GM23338 (cell line): ENCODE measurements around the gene FBXW12. TPM values are rescaled to one million over a fixed set of nuclear protein-coding genes. Genes with fewer than 3 reads are reported as not detected.
A peak's percentile ranks its signal among the peaks of the same experiment; 100 is the strongest.

ENCODE experiments used
- ATAC-seq: fragments of 200-7000 bp; cut with Tn5 transposase; 3 replicates; pipeline ENCODE4 v1.9.1; 2020
- DNase-seq: peaks from one replicate; pipeline ENCODE4 v3.0.0-alpha.2; 2015; ENCODE audit warnings: low spot score
- H2AFZ ChIP-seq: fragments of 200-600 bp; sonication (generic); 2 replicates; pipeline ENCODE4 v1.8.0; 2016; ENCODE audit warnings: antibody characterized with exemption, mild to moderate bottlenecking, moderate library complexity
- H3F3A ChIP-seq: fragments of 200-600 bp; sonication (generic); replicated peaks from 2 replicates; pipeline ENCODE4 v1.8.0; 2017; ENCODE audit warnings: antibody characterized with exemption, mixed run types, low read depth
- H3K27ac ChIP-seq: fragments of 200-600 bp; sonication (generic); 2 replicates; pipeline ENCODE4 v1.6.1; 2016; ENCODE audit warnings: low read depth
- H3K27me3 ChIP-seq: fragments of 200-600 bp; sonication (generic); 2 replicates; pipeline ENCODE4 v1.8.0; 2016; ENCODE audit warnings: mild to moderate bottlenecking, mixed run types, moderate library complexity; ENCODE audit not compliant: insufficient read depth
- H3K36me3 ChIP-seq: fragments of 200-600 bp; sonication (generic); 2 replicates; pipeline ENCODE4 v1.8.0; 2016; ENCODE audit warnings: mild to moderate bottlenecking; ENCODE audit not compliant: insufficient read depth
- H3K4me1 ChIP-seq: fragments of 200-600 bp; sonication (generic); 2 replicates; pipeline ENCODE4 v1.8.0; 2016; ENCODE audit warnings: mild to moderate bottlenecking, moderate library complexity; ENCODE audit not compliant: insufficient read depth
- H3K4me2 ChIP-seq: fragments of 200-600 bp; sonication (generic); 2 replicates; pipeline ENCODE4 v1.7.1; 2017; ENCODE audit warnings: mixed run types
- H3K4me3 ChIP-seq: fragments of 200-600 bp; sonication (generic); 2 replicates; pipeline ENCODE4 v1.6.1; 2016; ENCODE audit warnings: mixed run types
- H3K79me2 ChIP-seq: fragments of 200-600 bp; sonication (generic); replicated peaks from 2 replicates; pipeline ENCODE4 v1.8.0; 2017; ENCODE audit warnings: mild to moderate bottlenecking; ENCODE audit not compliant: insufficient read depth
- H3K9me2 ChIP-seq: fragments of 200-600 bp; sonication (generic); 2 replicates; pipeline ENCODE4 v1.8.0; 2017; ENCODE audit not compliant: insufficient read depth
- H4K20me1 ChIP-seq: fragments of 200-600 bp; sonication (generic); replicated peaks from 2 replicates; pipeline ENCODE4 v1.8.0; 2017; ENCODE audit warnings: mild to moderate bottlenecking; ENCODE audit not compliant: insufficient read depth
- H3K27ac Mint-ChIP-seq: 2 replicates; pipeline ENCODE4 v1.8.0; 2020; ENCODE audit warnings: inconsistent platforms, mild to moderate bottlenecking, moderate library complexity, mixed read lengths
- H3K27me3 Mint-ChIP-seq: 3 replicates; pipeline ENCODE4 v1.8.0; 2022; ENCODE audit warnings: low read depth, mild to moderate bottlenecking, moderate library complexity, mixed read lengths, inconsistent platforms; ENCODE audit not compliant: insufficient read depth, poor library complexity
- H3K36me3 Mint-ChIP-seq: 3 replicates; pipeline ENCODE4 v1.8.0; 2021; ENCODE audit warnings: low read depth, mild to moderate bottlenecking, inconsistent platforms, moderate library complexity, mixed read lengths
- H3K4me1 Mint-ChIP-seq: 3 replicates; pipeline ENCODE4 v1.8.0; 2020; ENCODE audit warnings: mild to moderate bottlenecking, inconsistent platforms, mixed read lengths
- H3K4me3 Mint-ChIP-seq: 3 replicates; pipeline ENCODE4 v1.8.0; 2021; ENCODE audit warnings: moderate library complexity, mild to moderate bottlenecking, inconsistent platforms, mixed read lengths
- H3K9me3 Mint-ChIP-seq: 3 replicates; pipeline ENCODE4 v1.8.0; 2020; ENCODE audit warnings: moderate library complexity, mild to moderate bottlenecking, inconsistent platforms, mixed read lengths
- CTCF ChIP-seq, 2 experiments: fragments of 200-600 bp in 1 of 2; sonication (generic) in 1 of 2; conservative IDR thresholded peaks; 2 replicates each; pipeline versions ENCODE4 v1.5.1 to v1.6.1; 2016 to 2017; ENCODE audit warnings: antibody characterized with exemption in 2 of 2, low read depth in 2 of 2, mild to moderate bottlenecking in 2 of 2, moderate library complexity in 1 of 2
- EZH2 ChIP-seq: fragments of 200-600 bp; sonication (generic); IDR thresholded peaks from one replicate; pipeline ENCODE4 v1.8.0; 2017; ENCODE audit warnings: antibody characterized with exemption, mild to moderate bottlenecking, low read depth; ENCODE audit not compliant: unreplicated experiment
- JUNB ChIP-seq: IDR thresholded peaks from one replicate; pipeline ENCODE4 v1.6.1; 2016; ENCODE audit warnings: antibody characterized with exemption; ENCODE audit not compliant: unreplicated experiment
- NANOG ChIP-seq: IDR thresholded peaks from 2 replicates; pipeline ENCODE4 v1.6.1; 2016; ENCODE audit warnings: antibody characterized with exemption, borderline replicate concordance
- POLR2AphosphoS5 ChIP-seq: IDR thresholded peaks from 2 replicates; pipeline ENCODE4 v1.6.1; 2016; ENCODE audit warnings: antibody characterized with exemption, low read depth
- REST ChIP-seq: IDR thresholded peaks from one replicate; pipeline ENCODE4 v1.6.1; 2018; ENCODE audit warnings: antibody characterized with exemption; ENCODE audit not compliant: unreplicated experiment
- ZNF331 ChIP-seq: fragments of 250-450 bp; sonication (Bioruptor Pico); IDR thresholded peaks from 2 replicates; pipeline ENCODE4 v1.5.0; 2020; ENCODE audit warnings: low read depth, mild to moderate bottlenecking, moderate library complexity
- polyA plus RNA-seq: library from polyadenylated mRNA; unstranded; fragments of >200 nt; fragmentation: Nextera tagmentation; extraction: Ambion mirVana; gene quantifications from 2 replicates; pipeline ENCODE4 v1.2.1, GENCODE V29; 2016
- total RNA-seq: library from RNA; depleted of rRNA; stranded (reverse); fragments of >200 nt; shearing (Covaris generic); gene quantifications from 2 replicates; pipeline ENCODE4 v1.2.3, GENCODE V29; 2014

FBXW12 gene
- total and polyA plus RNA-seq, 2 experiments from 2014 or later, result 0.73 TPM; not detected in 1

- no peak overlapping the region for H2AFZ ChIP-seq
- no peak for ATAC-seq
- no peaks in the 10 kb centered on the region for H3K27me3 ChIP-seq
- no peak overlapping the region for H3K4me3 Mint-ChIP-seq
- H3K4me3 ChIP-seq, result no peak overlapping the region
- H3K4me1 Mint-ChIP-seq, result peaks cover 7% of the 10 kb centered on the region
- H3K27me3 Mint-ChIP-seq, result peaks cover 13% of the 10 kb centered on the region
- no peaks in the 10 kb centered on the region for H3K9me2 ChIP-seq
- H3K4me1 ChIP-seq, result no peaks in the 10 kb centered on the region
- no peaks in the 10 kb centered on the region for H3K9me3 Mint-ChIP-seq
- no peak overlapping the region for H3K27ac ChIP-seq
- H4K20me1 ChIP-seq, result peaks cover 18% of the 10 kb centered on the region; the same call in 1 of the 2 replicates
- peaks cover 11% of the 10 kb centered on the region; the same call in 1 of the 2 replicates for H3K36me3 ChIP-seq
- H3K27ac Mint-ChIP-seq, result no peak overlapping the region
- peaks cover 23% of the 10 kb centered on the region for H3K79me2 ChIP-seq
- H3K4me2 ChIP-seq, result no peak overlapping the region
- H3F3A ChIP-seq, result no peaks in the 10 kb centered on the region; the same call in 1 of the 2 replicates
- no peak for DNase-seq
- 0 out of 4 replicates have a peak, but pooled peaks of 1 of the 2 experiments have one; percentile 5 for TF ChIP-seq CTCF (conservative IDR thresholded peaks at IDR 0.05; ENCODE audit: low read depth in 2 of 2)
- TF ChIP-seq NANOG, result no peak
- peaks cover 70% of the 10 kb centered on the region for H3K36me3 Mint-ChIP-seq
Observed at GRCh38 chr3:48419597-48419996, 47.6 kb downstream of the FBXW12 start.

- H3K79me2 ChIP-seq, result peaks cover 33% of the 10 kb centered on the region
- Mint-ChIP-seq H3K9me3 (no peaks in the 10 kb centered on the region), H3K4me1 (peaks cover 13% of the 10 kb centered on the region), H3K27me3 (peaks cover 7% of the 10 kb centered on the region), H3K36me3 (peaks cover 65% of the 10 kb centered on the region), H3K4me3 (no peak overlapping the region), H3K27ac (no peak overlapping the region)
- no peak overlapping the region for H3K4me2 ChIP-seq
- H3K27ac ChIP-seq, result no peak overlapping the region
- no peaks in the 10 kb centered on the region for H3K27me3 ChIP-seq
- peaks cover 24% of the 10 kb centered on the region for H4K20me1 ChIP-seq
- TF ChIP-seq ZNF331 (CRISPR knock-in tag) (no peak), EZH2 (no peak), JUNB (no peak), CTCF (conservative IDR thresholded peaks at IDR 0.05; ENCODE audit: low read depth in 2 of 2) (no peak), POLR2AphosphoS5 (no peak), REST (no peak)
- H2AFZ ChIP-seq, result no peak overlapping the region
- DNase-seq (no peak), ATAC-seq (no peak)
- H3K4me1 ChIP-seq, result no peaks in the 10 kb centered on the region
- peaks cover 8% of the 10 kb centered on the region; the same call in 1 of the 2 replicates for H3K36me3 ChIP-seq
- no peaks in the 10 kb centered on the region for H3K9me2 ChIP-seq
- H3K4me3 ChIP-seq, result no peak overlapping the region
- no peaks in the 10 kb centered on the region; the same call in 1 of the 2 replicates for H3F3A ChIP-seq
Observed at GRCh38 chr3:48420561-48420960, 48.5 kb downstream of the FBXW12 start.
